GM13977 (cell line): ENCODE results near the gene RAB6A.

Experiments
- DNase-seq: peaks from one replicate; pipeline ENCODE4 v3.0.0; 2012; ENCODE audit warnings: low spot score
- CTCF ChIP-seq: IDR thresholded peaks from 2 replicates; pipeline ENCODE4 v1.5.1; 2012; ENCODE audit warnings: mild to moderate bottlenecking, control low read depth; ENCODE audit not compliant: insufficient read depth; ENCODE audit errors: extremely low read depth, missing control alignments
- in situ Hi-C: fragments of 300-500 bp; cut with MboI; formaldehyde crosslinking; loops from one replicate; pipeline ENCODE4 v1.12.0; 2022; ENCODE audit warnings: low sequenced_read_pairs, low pct_unique_long_range_greater_than_20kb, mixed read lengths, inconsistent platforms; ENCODE audit not compliant: unreplicated experiment

RAB6A gene

GRCh38 chr11:73659961-73660360 is 100.9 kb downstream of the RAB6A start:
- in situ Hi-C loops: loop anchor here (25.0 kb wide), 1 partner anchor 298 kb away; no protein-coding TSS in a partner anchor
- no peak for TF ChIP-seq CTCF
- DNase-seq: no peak

- DNase-seq: no peak
- TF ChIP-seq CTCF: no peak
- in situ Hi-C loops: loop anchor here (25.0 kb wide), 1 partner anchor 295 kb away; no protein-coding TSS in a partner anchor
Observed at GRCh38 chr11:73656985-73657384, 103.9 kb downstream of the RAB6A start.

- no peak for DNase-seq
Observed at GRCh38 chr11:73655686-73656085, 105.2 kb downstream of the RAB6A start.

GRCh38 chr11:73654482-73655021 is 106.3 kb downstream of the RAB6A start:
- DNase-seq: no peak
- no peak for TF ChIP-seq CTCF
- in situ Hi-C loops: loop anchor here (25.0 kb wide), 1 partner anchor 292 kb away; no protein-coding TSS in a partner anchor

More at GRCh38 chr11:73655686-73656085, 105.2 kb downstream of the RAB6A start:
- TF ChIP-seq CTCF: no peak
- in situ Hi-C loops: loop anchor here (25.0 kb wide), 1 partner anchor 293 kb away; no protein-coding TSS in a partner anchor

- in situ Hi-C loops: loop anchor here (25.0 kb wide), 1 partner anchor 292 kb away; no protein-coding TSS in a partner anchor
- TF ChIP-seq CTCF: no peak
- no peak for DNase-seq
Observed at GRCh38 chr11:73653996-73654395, 106.9 kb downstream of the RAB6A start.

GRCh38 chr11:73652856-73653559 is 107.9 kb downstream of the RAB6A start:
- no peak for TF ChIP-seq CTCF
- in situ Hi-C loops: loop anchor here (25.0 kb wide), 1 partner anchor 291 kb away; no protein-coding TSS in a partner anchor
- DNase-seq: no peak
